ENCODE measurements around the gene NR1I3. TPM values are rescaled to one million over a fixed set of nuclear protein-coding genes. Genes with fewer than 3 reads are reported as not detected.
"Not testable (repeated sequence)": the region's sequence is repeated elsewhere in the genome, so short reads cannot be mapped to it uniquely, and the experiment has no call there.

NR1I3 gene
- total RNA-seq, 2 experiments from 2014 or later = not detected

GRCh38 chr1:161250100-161250499, 12.1 kb upstream of the NR1I3 start:
- not testable (repeated sequence) for DNase-seq; H3K27me3 Mint-ChIP-seq (ENCODE audit: low read depth); H3K27ac Mint-ChIP-seq; H3K4me1 Mint-ChIP-seq (ENCODE audit: low read depth); H3K9me3 Mint-ChIP-seq (ENCODE audit: insufficient read depth); H3K4me3 Mint-ChIP-seq; ATAC-seq; H3K36me3 Mint-ChIP-seq (ENCODE audit: low read depth)
- ChIA-PET POLR2A (interaction anchor here (0.9 kb wide), 1 partner anchor 152 kb away, joined by 3 read pairs; no protein-coding TSS in a partner anchor), CTCF (interaction anchor here (1.3 to 3.4 kb wide), 2 partner anchors 24 to 132 kb away, joined by 3 to 18 read pairs; partner anchors contain the start of gene TOMM40L)

- no peaks in the 10 kb centered on the region for H3K4me1 Mint-ChIP-seq (ENCODE audit: low read depth)
- ChIA-PET POLR2A (no interaction called here), CTCF (interaction anchor here (1.3 to 2.7 kb wide), 2 partner anchors 39 to 46 kb away, joined by 3 to 6 read pairs; no protein-coding TSS in a partner anchor)
- DNase-seq = no peak
- no peak overlapping the region for H3K4me3 Mint-ChIP-seq
- no peak for ATAC-seq
- H3K27ac Mint-ChIP-seq = no peak overlapping the region
- H3K36me3 Mint-ChIP-seq (ENCODE audit: low read depth) = no peaks in the 10 kb centered on the region
- peaks cover 12% of the 10 kb centered on the region for H3K27me3 Mint-ChIP-seq (ENCODE audit: low read depth)
- H3K9me3 Mint-ChIP-seq (ENCODE audit: insufficient read depth) = no peaks in the 10 kb centered on the region
Measured at GRCh38 chr1:161244888-161245287, 6.9 kb upstream of the NR1I3 start.

- Mint-ChIP-seq H3K27me3 (ENCODE audit: low read depth) (peaks cover 12% of the 10 kb centered on the region), H3K27ac (no peak overlapping the region), H3K4me1 (ENCODE audit: low read depth) (no peaks in the 10 kb centered on the region), H3K4me3 (no peak overlapping the region), H3K36me3 (ENCODE audit: low read depth) (no peaks in the 10 kb centered on the region), H3K9me3 (ENCODE audit: insufficient read depth) (no peaks in the 10 kb centered on the region)
- ChIA-PET POLR2A (no interaction called here), CTCF (interaction anchor here (1.3 to 1.6 kb wide), 3 partner anchors 12 to 139 kb away, joined by 3 to 6 read pairs (median 6); partner anchors contain the start of gene TOMM40L)
- no peak for DNase-seq
- no peak for ATAC-seq
Measured at GRCh38 chr1:161242313-161242712, 4.3 kb upstream of the NR1I3 start.

GRCh38 chr1:161241682-161242081, 3.7 kb upstream of the NR1I3 start:
- Mint-ChIP-seq H3K27me3 (ENCODE audit: low read depth) (peaks cover 12% of the 10 kb centered on the region), H3K27ac (no peak overlapping the region), H3K4me3 (no peak overlapping the region), H3K36me3 (ENCODE audit: low read depth) (no peaks in the 10 kb centered on the region), H3K9me3 (ENCODE audit: insufficient read depth) (no peaks in the 10 kb centered on the region), H3K4me1 (ENCODE audit: low read depth) (no peaks in the 10 kb centered on the region)
- ChIA-PET CTCF (interaction anchor here (1.3 to 1.6 kb wide), 4 partner anchors 12 to 140 kb away, joined by 3 to 6 read pairs (median 6); partner anchors contain the start of gene TOMM40L), POLR2A (no interaction called here)
- no peak for DNase-seq
- ATAC-seq = no peak

GRCh38 chr1:161235957-161236775, 1.8 kb downstream of the NR1I3 start:
- ATAC-seq (no peak), DNase-seq (no peak)
- H3K27me3 Mint-ChIP-seq (ENCODE audit: low read depth) = peaks cover 6% of the 10 kb centered on the region
- no peaks in the 10 kb centered on the region for H3K36me3 Mint-ChIP-seq (ENCODE audit: low read depth)
- H3K4me1 Mint-ChIP-seq (ENCODE audit: low read depth) = peaks cover 3% of the 10 kb centered on the region
- H3K4me3 Mint-ChIP-seq = no peak overlapping the region
- no peak overlapping the region for H3K27ac Mint-ChIP-seq
- ChIA-PET POLR2A (interaction anchor here (0.6 kb wide), 1 partner anchor 31 kb away, joined by 3 read pairs; no protein-coding TSS in a partner anchor), CTCF (interaction anchor here (0.7 to 1.8 kb wide), 4 partner anchors 11 to 146 kb away, joined by 3 to 7 read pairs (median 4); partner anchors contain the start of gene TOMM40L)
- no peaks in the 10 kb centered on the region for H3K9me3 Mint-ChIP-seq (ENCODE audit: insufficient read depth)

GRCh38 chr1:161233102-161233501, 4.9 kb downstream of the NR1I3 start:
- no peak for ATAC-seq
- POLR2A ChIA-PET = no interaction called here
- peaks cover 12% of the 10 kb centered on the region for H3K4me1 Mint-ChIP-seq (ENCODE audit: low read depth)

GRCh38 chr1:161230762-161231161, 7.2 kb downstream of the NR1I3 start:
- H3K27me3 Mint-ChIP-seq (ENCODE audit: low read depth) = peaks cover 2% of the 10 kb centered on the region
- ChIA-PET POLR2A (interaction anchor here (0.6 to 1.1 kb wide), 5 partner anchors 28 to 159 kb away, joined by 3 to 6 read pairs (median 4); partner anchors contain the start of gene NDUFS2), CTCF (interaction anchor here (0.7 to 17.9 kb wide), 17 partner anchors 11 to 511 kb away, joined by 3 to 331 read pairs (median 5); partner anchors contain the start of genes ADAMTS4, CFAP126, NDUFS2 and PPOX)
- no peak overlapping the region for H3K4me3 Mint-ChIP-seq
- H3K9me3 Mint-ChIP-seq (ENCODE audit: insufficient read depth) = no peaks in the 10 kb centered on the region
- no peak for ATAC-seq
- peaks cover 30% of the 10 kb centered on the region for H3K36me3 Mint-ChIP-seq (ENCODE audit: low read depth)
- peaks cover 34% of the 10 kb centered on the region for H3K4me1 Mint-ChIP-seq (ENCODE audit: low read depth)
- no peak for DNase-seq
- H3K27ac Mint-ChIP-seq = peak overlapping the region; percentile 9

More at GRCh38 chr1:161233102-161233501, 4.9 kb downstream of the NR1I3 start:
- DNase-seq = no peak
- Mint-ChIP-seq H3K27me3 (ENCODE audit: low read depth) (peaks cover 2% of the 10 kb centered on the region), H3K36me3 (ENCODE audit: low read depth) (peaks cover 23% of the 10 kb centered on the region), H3K9me3 (ENCODE audit: insufficient read depth) (no peaks in the 10 kb centered on the region), H3K27ac (no peak overlapping the region), H3K4me3 (no peak overlapping the region)
- CTCF ChIA-PET = interaction anchor here (1.0 to 1.9 kb wide), 4 partner anchors 16 to 151 kb away, joined by 3 to 10 read pairs (median 4); no protein-coding TSS in a partner anchor

GRCh38 chr1:161229896-161230295, 8.1 kb downstream of the NR1I3 start:
- DNase-seq (no peak), ATAC-seq (no peak)
- H3K36me3 Mint-ChIP-seq (ENCODE audit: low read depth) = peaks cover 30% of the 10 kb centered on the region
- ChIA-PET POLR2A (interaction anchor here (0.6 to 1.1 kb wide), 3 partner anchors 28 to 433 kb away, joined by 3 to 6 read pairs (median 4); partner anchors contain the start of gene NDUFS2), CTCF (interaction anchor here (0.6 to 17.9 kb wide), 20 partner anchors 9 to 512 kb away, joined by 3 to 331 read pairs (median 4); partner anchors contain the start of genes ADAMTS4, CFAP126, NDUFS2 and PPOX)
- H3K4me3 Mint-ChIP-seq = no peak overlapping the region
- peaks cover 41% of the 10 kb centered on the region for H3K4me1 Mint-ChIP-seq (ENCODE audit: low read depth)
- no peaks in the 10 kb centered on the region for H3K27me3 Mint-ChIP-seq (ENCODE audit: low read depth)
- H3K9me3 Mint-ChIP-seq (ENCODE audit: insufficient read depth) = no peaks in the 10 kb centered on the region
- no peak overlapping the region for H3K27ac Mint-ChIP-seq

GRCh38 chr1:161228032-161228431, 10.0 kb downstream of the NR1I3 start:
- POLR2A ChIA-PET = no interaction called here
- CTCF ChIA-PET = interaction anchor here (1.1 to 17.9 kb wide), 15 partner anchors 9 to 161 kb away, joined by 3 to 331 read pairs (median 6); partner anchors contain the start of genes ADAMTS4, CFAP126, NDUFS2 and PPOX
- H3K4me3 Mint-ChIP-seq = peak overlapping the region; percentile 95
- DNase-seq (no peak), ATAC-seq (no peak)
- no peaks in the 10 kb centered on the region for H3K27me3 Mint-ChIP-seq (ENCODE audit: low read depth)
- H3K27ac Mint-ChIP-seq = peak overlapping the region; percentile 99
- no peaks in the 10 kb centered on the region for H3K9me3 Mint-ChIP-seq (ENCODE audit: insufficient read depth)
- H3K4me1 Mint-ChIP-seq (ENCODE audit: low read depth) = peaks cover 45% of the 10 kb centered on the region
- H3K36me3 Mint-ChIP-seq (ENCODE audit: low read depth) = peaks cover 30% of the 10 kb centered on the region

- ATAC-seq (peak; percentile 50), DNase-seq (peak; percentile 95)
- Mint-ChIP-seq H3K4me3 (peak overlapping the region; percentile 95), H3K36me3 (ENCODE audit: low read depth) (peaks cover 30% of the 10 kb centered on the region), H3K27ac (peak overlapping the region; percentile 99), H3K9me3 (ENCODE audit: insufficient read depth) (no peaks in the 10 kb centered on the region), H3K27me3 (ENCODE audit: low read depth) (no peaks in the 10 kb centered on the region), H3K4me1 (ENCODE audit: low read depth) (peaks cover 45% of the 10 kb centered on the region)
- ChIA-PET CTCF (interaction anchor here (0.7 to 17.9 kb wide), 27 partner anchors 11 to 514 kb away, joined by 3 to 331 read pairs (median 12); partner anchors contain the start of genes ADAMTS4, CFAP126, FCER1G and NDUFS2), POLR2A (interaction anchor here (0.6 to 2.4 kb wide), 4 partner anchors 25 to 95 kb away, joined by 3 to 31 read pairs (median 7); partner anchors contain the start of gene NDUFS2)
Measured at GRCh38 chr1:161227196-161227871, 10.7 kb downstream of the NR1I3 start.

- DNase-seq = no peak
- H3K36me3 Mint-ChIP-seq (ENCODE audit: low read depth) = peaks cover 30% of the 10 kb centered on the region
- CTCF ChIA-PET = interaction anchor here (0.6 to 17.9 kb wide), 26 partner anchors 11 to 515 kb away, joined by 3 to 331 read pairs (median 10); partner anchors contain the start of genes ADAMTS4, CFAP126, FCER1G and NDUFS2
- H3K27me3 Mint-ChIP-seq (ENCODE audit: low read depth) = no peaks in the 10 kb centered on the region
- peaks cover 49% of the 10 kb centered on the region for H3K4me1 Mint-ChIP-seq (ENCODE audit: low read depth)
- POLR2A ChIA-PET = interaction anchor here (0.6 to 2.4 kb wide), 5 partner anchors 22 to 94 kb away, joined by 3 to 31 read pairs (median 3); partner anchors contain the start of gene NDUFS2
- no peaks in the 10 kb centered on the region for H3K9me3 Mint-ChIP-seq (ENCODE audit: insufficient read depth)
- H3K4me3 Mint-ChIP-seq = peak overlapping the region; percentile 95
- ATAC-seq = no peak
- peak overlapping the region; percentile 99 for H3K27ac Mint-ChIP-seq
Measured at GRCh38 chr1:161226759-161227158, 11.2 kb downstream of the NR1I3 start.

Data from activated CD8-positive, alpha-beta T cell treated with anti-CD3 and anti-CD28 coated beads, Interleukin-2, amount 10 ng/mL, durations not matched to agents 7 days and 5 days (primary cell).